Stomach (tissue), 4 donors: ENCODE measurements around the gene OGDH.
"Not testable (repeated sequence)": the region's sequence is repeated elsewhere in the genome, so short reads cannot be mapped to it uniquely, and the experiment has no call there.

Source experiments
- POLR2A ChIP-seq, 4 donors: fragments of 450-650 bp; IDR thresholded peaks; one replicate each; pipeline ENCODE4 v1.6.1; 2016; ENCODE audit warnings: antibody characterized with exemption in 4 of 4, control low read depth in 2 of 4, mild to moderate bottlenecking in 1 of 4, moderate library complexity in 1 of 4
- TF ChIP-seq, protein P1 (sequence below), 7 experiments: fragments of 450-650 bp in 4 of 7; fragments of 200-600 bp in 3 of 7; sonication (generic) in 3 of 7; IDR thresholded peaks; one replicate each; pipeline ENCODE4 v1.5.1; 2016 to 2019; ENCODE audit warnings: antibody characterized with exemption in 7 of 7, control low read depth in 2 of 7, mild to moderate bottlenecking in 1 of 7

GRCh38 chr7:44699598-44699997 lies 93.2 kb downstream of the OGDH start:
- TF ChIP-seq POLR2A (IDR thresholded peaks at IDR 0.05) = not testable (repeated sequence)
- TF ChIP-seq, protein P1, sequence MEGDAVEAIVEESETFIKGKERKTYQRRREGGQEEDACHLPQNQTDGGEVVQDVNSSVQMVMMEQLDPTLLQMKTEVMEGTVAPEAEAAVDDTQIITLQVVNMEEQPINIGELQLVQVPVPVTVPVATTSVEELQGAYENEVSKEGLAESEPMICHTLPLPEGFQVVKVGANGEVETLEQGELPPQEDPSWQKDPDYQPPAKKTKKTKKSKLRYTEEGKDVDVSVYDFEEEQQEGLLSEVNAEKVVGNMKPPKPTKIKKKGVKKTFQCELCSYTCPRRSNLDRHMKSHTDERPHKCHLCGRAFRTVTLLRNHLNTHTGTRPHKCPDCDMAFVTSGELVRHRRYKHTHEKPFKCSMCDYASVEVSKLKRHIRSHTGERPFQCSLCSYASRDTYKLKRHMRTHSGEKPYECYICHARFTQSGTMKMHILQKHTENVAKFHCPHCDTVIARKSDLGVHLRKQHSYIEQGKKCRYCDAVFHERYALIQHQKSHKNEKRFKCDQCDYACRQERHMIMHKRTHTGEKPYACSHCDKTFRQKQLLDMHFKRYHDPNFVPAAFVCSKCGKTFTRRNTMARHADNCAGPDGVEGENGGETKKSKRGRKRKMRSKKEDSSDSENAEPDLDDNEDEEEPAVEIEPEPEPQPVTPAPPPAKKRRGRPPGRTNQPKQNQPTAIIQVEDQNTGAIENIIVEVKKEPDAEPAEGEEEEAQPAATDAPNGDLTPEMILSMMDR (IDR thresholded peaks at IDR 0.05) = not testable (repeated sequence)
